Activated naive CD4-positive, alpha-beta T cell treated with anti-CD3 and anti-CD28 coated beads, Interleukin-2, amount 50 U/mL, for 24 hours (primary cell): ENCODE measurements around the gene SLC25A18.
"Not testable (repeated sequence)": the region's sequence is repeated elsewhere in the genome, so short reads cannot be mapped to it uniquely, and the experiment has no call there.

Source experiments
- H3K27ac Mint-ChIP-seq: one replicate; pipeline ENCODE4 v1.8.0; 2021; ENCODE audit warnings: mild to moderate bottlenecking, mixed read lengths
- H3K27me3 Mint-ChIP-seq: one replicate; pipeline ENCODE4 v1.8.0; 2021; ENCODE audit warnings: mixed read lengths
- H3K36me3 Mint-ChIP-seq: one replicate; pipeline ENCODE4 v1.8.0; 2021; ENCODE audit warnings: mixed read lengths
- H3K4me1 Mint-ChIP-seq: one replicate; pipeline ENCODE4 v1.8.0; 2021; ENCODE audit warnings: mixed read lengths
- H3K4me3 Mint-ChIP-seq: one replicate; pipeline ENCODE4 v1.8.0; 2021; ENCODE audit warnings: mild to moderate bottlenecking, mixed read lengths
- H3K9me3 Mint-ChIP-seq: one replicate; pipeline ENCODE4 v1.8.0; 2021; ENCODE audit warnings: mixed read lengths

The SLC25A18 gene

GRCh38 chr22:17562906-17563870 lies at the start of gene SLC25A18:
Gene SLC25A18, plus strand, starts transcription at chr22:17563498. Its CDS starts 16,447 bp downstream, at chr22:17579945.
- Mint-ChIP-seq H3K36me3 (no peaks in the 10 kb centered on the region), H3K27me3 (no peaks in the 10 kb centered on the region), H3K27ac (no peak within 1 kb of the TSS), H3K4me3 (no peak within 1 kb of the TSS), H3K4me1 (no peaks in the 10 kb centered on the region), H3K9me3 (no peaks in the 10 kb centered on the region)

GRCh38 chr22:17513612-17514011 lies 49.7 kb upstream of the SLC25A18 start:
- no peak overlapping the region for H3K27ac Mint-ChIP-seq
- no peak overlapping the region for H3K4me3 Mint-ChIP-seq
- no peaks in the 10 kb centered on the region for H3K36me3 Mint-ChIP-seq
- peaks cover 3% of the 10 kb centered on the region for H3K27me3 Mint-ChIP-seq
- no peaks in the 10 kb centered on the region for H3K9me3 Mint-ChIP-seq
- H3K4me1 Mint-ChIP-seq: no peaks in the 10 kb centered on the region

- H3K9me3 Mint-ChIP-seq: no peaks in the 10 kb centered on the region
- H3K27ac Mint-ChIP-seq: no peak overlapping the region
- H3K4me1 Mint-ChIP-seq: no peaks in the 10 kb centered on the region
- H3K4me3 Mint-ChIP-seq: no peak overlapping the region
- peaks cover 3% of the 10 kb centered on the region for H3K27me3 Mint-ChIP-seq
- no peaks in the 10 kb centered on the region for H3K36me3 Mint-ChIP-seq
These were observed 49.2 kb upstream of the SLC25A18 start for GRCh38 chr22:17514084-17514483.

- Mint-ChIP-seq H3K9me3 (no peaks in the 10 kb centered on the region), H3K27me3 (peaks cover 1% of the 10 kb centered on the region), H3K27ac (no peak overlapping the region), H3K4me1 (no peaks in the 10 kb centered on the region), H3K4me3 (no peak overlapping the region), H3K36me3 (no peaks in the 10 kb centered on the region)
These were observed 44.9 kb upstream of the SLC25A18 start for GRCh38 chr22:17518406-17518805.

GRCh38 chr22:17521971-17522370 lies 41.3 kb upstream of the SLC25A18 start:
- H3K27ac Mint-ChIP-seq, H3K4me1 Mint-ChIP-seq: not testable (repeated sequence)

GRCh38 chr22:17523925-17524324 lies 39.4 kb upstream of the SLC25A18 start:
- Mint-ChIP-seq H3K9me3 (no peaks in the 10 kb centered on the region), H3K4me1 (peaks cover 5% of the 10 kb centered on the region), H3K27ac (no peak overlapping the region), H3K4me3 (no peak overlapping the region), H3K36me3 (no peaks in the 10 kb centered on the region), H3K27me3 (peaks cover 15% of the 10 kb centered on the region)

More at GRCh38 chr22:17521971-17522370, 41.3 kb upstream of the SLC25A18 start:
- not testable (repeated sequence) for H3K4me3 Mint-ChIP-seq, H3K9me3 Mint-ChIP-seq, H3K36me3 Mint-ChIP-seq
- H3K27me3 Mint-ChIP-seq: peaks cover 10% of the 10 kb centered on the region

GRCh38 chr22:17536269-17536668 lies 27.0 kb upstream of the SLC25A18 start:
- Mint-ChIP-seq H3K4me3 (no peak overlapping the region), H3K36me3 (no peaks in the 10 kb centered on the region), H3K4me1 (no peaks in the 10 kb centered on the region), H3K9me3 (no peaks in the 10 kb centered on the region), H3K27me3 (no peaks in the 10 kb centered on the region), H3K27ac (no peak overlapping the region)

GRCh38 chr22:17537155-17537554 lies 26.1 kb upstream of the SLC25A18 start:
- Mint-ChIP-seq H3K27me3 (no peaks in the 10 kb centered on the region), H3K36me3 (no peaks in the 10 kb centered on the region), H3K9me3 (no peaks in the 10 kb centered on the region), H3K4me1 (no peaks in the 10 kb centered on the region), H3K27ac (no peak overlapping the region), H3K4me3 (no peak overlapping the region)

GRCh38 chr22:17540481-17540880 lies 22.8 kb upstream of the SLC25A18 start:
- H3K27me3 Mint-ChIP-seq: no peaks in the 10 kb centered on the region
- no peaks in the 10 kb centered on the region for H3K4me1 Mint-ChIP-seq
- H3K36me3 Mint-ChIP-seq: no peaks in the 10 kb centered on the region
- no peaks in the 10 kb centered on the region for H3K9me3 Mint-ChIP-seq
- no peak overlapping the region for H3K27ac Mint-ChIP-seq
- H3K4me3 Mint-ChIP-seq: no peak overlapping the region

- no peaks in the 10 kb centered on the region for H3K36me3 Mint-ChIP-seq
- no peaks in the 10 kb centered on the region for H3K27me3 Mint-ChIP-seq
- H3K9me3 Mint-ChIP-seq: no peaks in the 10 kb centered on the region
- H3K4me1 Mint-ChIP-seq: no peaks in the 10 kb centered on the region
- no peak overlapping the region for H3K4me3 Mint-ChIP-seq
- no peak overlapping the region for H3K27ac Mint-ChIP-seq
These were observed 21.8 kb upstream of the SLC25A18 start for GRCh38 chr22:17541476-17541875.

- no peaks in the 10 kb centered on the region for H3K9me3 Mint-ChIP-seq
- no peak overlapping the region for H3K27ac Mint-ChIP-seq
- no peaks in the 10 kb centered on the region for H3K27me3 Mint-ChIP-seq
These were observed 20.8 kb upstream of the SLC25A18 start for GRCh38 chr22:17542452-17542851.

GRCh38 chr22:17548010-17548755 lies 15.1 kb upstream of the SLC25A18 start:
- H3K27ac Mint-ChIP-seq: no peak overlapping the region
- no peaks in the 10 kb centered on the region for H3K4me1 Mint-ChIP-seq
- H3K36me3 Mint-ChIP-seq: no peaks in the 10 kb centered on the region
- H3K27me3 Mint-ChIP-seq: no peaks in the 10 kb centered on the region
- no peak overlapping the region for H3K4me3 Mint-ChIP-seq
- no peaks in the 10 kb centered on the region for H3K9me3 Mint-ChIP-seq

More at GRCh38 chr22:17542452-17542851, 20.8 kb upstream of the SLC25A18 start:
- Mint-ChIP-seq H3K36me3 (no peaks in the 10 kb centered on the region), H3K4me1 (no peaks in the 10 kb centered on the region), H3K4me3 (no peak overlapping the region)

GRCh38 chr22:17548756-17549035 lies 14.6 kb upstream of the SLC25A18 start:
- H3K4me1 Mint-ChIP-seq: no peaks in the 10 kb centered on the region
- H3K27ac Mint-ChIP-seq: no peak overlapping the region
- H3K4me3 Mint-ChIP-seq: no peak overlapping the region
- H3K27me3 Mint-ChIP-seq: no peaks in the 10 kb centered on the region
- no peaks in the 10 kb centered on the region for H3K36me3 Mint-ChIP-seq
- no peaks in the 10 kb centered on the region for H3K9me3 Mint-ChIP-seq

- H3K27me3 Mint-ChIP-seq: no peaks in the 10 kb centered on the region
- H3K36me3 Mint-ChIP-seq: no peaks in the 10 kb centered on the region
- no peaks in the 10 kb centered on the region for H3K4me1 Mint-ChIP-seq
- no peak overlapping the region for H3K4me3 Mint-ChIP-seq
- H3K9me3 Mint-ChIP-seq: no peaks in the 10 kb centered on the region
- H3K27ac Mint-ChIP-seq: no peak overlapping the region
These were observed 14.1 kb upstream of the SLC25A18 start for GRCh38 chr22:17549183-17549582.

- no peaks in the 10 kb centered on the region for H3K4me1 Mint-ChIP-seq
- no peaks in the 10 kb centered on the region for H3K36me3 Mint-ChIP-seq
- no peaks in the 10 kb centered on the region for H3K9me3 Mint-ChIP-seq
- no peak overlapping the region for H3K4me3 Mint-ChIP-seq
- no peaks in the 10 kb centered on the region for H3K27me3 Mint-ChIP-seq
- H3K27ac Mint-ChIP-seq: no peak overlapping the region
These were observed 13.6 kb upstream of the SLC25A18 start for GRCh38 chr22:17549655-17550054.

- Mint-ChIP-seq H3K4me1 (no peaks in the 10 kb centered on the region), H3K36me3 (no peaks in the 10 kb centered on the region), H3K27me3 (no peaks in the 10 kb centered on the region), H3K27ac (no peak overlapping the region), H3K4me3 (no peak overlapping the region), H3K9me3 (no peaks in the 10 kb centered on the region)
These were observed 10.6 kb upstream of the SLC25A18 start for GRCh38 chr22:17552737-17553136.
